Measurements from ENCODE around the gene METTL25B. TPM values are rescaled to one million over a fixed set of nuclear protein-coding genes. Genes with fewer than 3 reads are reported as not detected.
A peak's percentile ranks its signal among the peaks of the same experiment; 100 is the strongest.

Gene METTL25B
- total and polyA plus RNA-seq, 2 of the 4 experiments (the other 2 are of a cell fraction): 2.3 to 10.1 TPM

DNA sequence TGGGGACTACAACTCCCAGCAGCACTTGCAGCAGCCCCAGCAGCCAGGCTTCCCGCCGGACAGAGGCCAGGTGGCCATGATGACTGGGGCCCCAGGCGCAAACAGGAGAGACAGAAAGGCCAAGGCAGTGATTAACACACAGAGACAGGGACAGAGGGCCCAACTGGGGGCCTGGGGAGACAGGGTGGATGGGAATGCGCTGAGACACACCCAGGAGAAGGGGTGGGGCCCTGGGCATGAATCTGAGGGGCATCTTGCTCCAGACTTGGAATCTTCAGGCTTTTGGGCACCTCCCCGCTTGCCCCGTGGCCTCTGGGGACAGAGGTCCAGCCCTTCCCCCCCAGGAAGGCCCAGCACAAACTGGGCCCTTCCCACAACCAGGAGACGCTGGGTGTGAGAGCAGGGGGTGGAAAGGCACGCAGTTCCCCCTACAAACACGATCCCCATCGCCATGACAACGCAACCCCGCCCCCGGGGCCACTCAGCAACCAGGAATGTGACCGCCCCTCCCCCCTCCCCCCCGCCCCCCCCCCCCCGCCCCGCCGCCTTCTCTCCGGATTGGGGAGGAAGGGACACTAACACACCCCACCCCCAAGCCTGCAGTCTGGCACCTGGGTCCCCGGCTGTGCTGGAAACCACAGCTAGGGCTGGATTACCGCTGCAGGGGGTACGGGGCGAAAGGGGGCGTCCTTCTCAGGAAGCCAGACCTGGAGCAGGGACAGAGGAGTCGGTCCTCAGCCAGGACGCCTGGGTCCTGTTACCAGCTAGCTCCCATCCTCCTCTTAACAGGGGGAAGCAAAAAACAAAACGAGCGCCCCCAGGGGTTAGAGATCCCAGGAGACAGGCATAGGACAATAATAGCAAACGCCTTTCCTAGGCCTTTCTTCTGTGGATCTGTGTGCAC, 18.7 kb downstream of the METTL25B start:
- Histone ChIP-seq H2BK15ac (ENCODE audit: low read depth, low read length) (peak overlapping the region; percentile 97; the same call in 2 of the 3 replicates), H3K14ac (replicated peaks; ENCODE audit: low read depth, low read length) (peak overlapping the region; percentile 99), H3K79me1 (ENCODE audit: low read depth in 1 of 2, low read length in 2 of 2) (peaks cover 6 to 62% of the 10 kb centered on the region in 2 experiments; a peak in 3 of 4 replicates), H4K8ac (ENCODE audit: low read depth in 2 of 2, low read length in 2 of 2) (peak overlapping the region; percentile 96 to 98), H2AK5ac (ENCODE audit: low read depth, low read length) (peak overlapping the region; percentile 98), H3K9me3 (ENCODE audit: control insufficient read depth, insufficient read depth, low read length) (no peaks in the 10 kb centered on the region), H3K9ac (ENCODE audit: low read depth, low read length) (peak overlapping the region; percentile 79), H2AFZ (replicated peaks; ENCODE audit: low read length, poor library complexity) (peak overlapping the region; percentile 79), H3K4me1 (ENCODE audit: control insufficient read depth, insufficient read depth, low read length) (peaks cover 31% of the 10 kb centered on the region), H3K27ac (ENCODE audit: insufficient read depth, low read length) (peak overlapping the region; percentile 95), H2BK5ac (ENCODE audit: low read depth, low read length, poor library complexity, severe bottlenecking) (peak overlapping the region; percentile 98), H3K4me2 (ENCODE audit: low read depth, low read length) (peak overlapping the region; percentile 94), H2BK20ac (ENCODE audit: low read depth, low read length) (peak overlapping the region; percentile 74), H3K27me3 (ENCODE audit: control insufficient read depth, insufficient read depth, low read length) (no peaks in the 10 kb centered on the region), H4K5ac (ENCODE audit: low read depth, low read length) (peak overlapping the region; percentile 97), H3K36me3 (ENCODE audit: control insufficient read depth, insufficient read depth, low read length) (peaks cover 20% of the 10 kb centered on the region), H3K18ac (ENCODE audit: low read depth, low read length) (peak overlapping the region; percentile 88), H3K56ac (ENCODE audit: extremely low read depth, insufficient read depth, low read length) (peak overlapping the region; percentile 95), H3K23ac (ENCODE audit: low read depth, low read length) (peak overlapping the region; percentile 97), H3K4me3 (ENCODE audit: insufficient read depth, low read depth, low read length) (peak overlapping the region; percentile 47), H3K9me1 (ENCODE audit: insufficient read depth, low read length) (peaks cover 22% of the 10 kb centered on the region; the same call in 1 of the 2 replicates), H4K20me1 (ENCODE audit: insufficient read depth, low read length) (0 out of 2 replicates have a peak, but pooled peaks cover 11% of the 10 kb centered on the region), H3K4ac (ENCODE audit: low read depth, low read length) (peak overlapping the region; percentile 98), H4K91ac (ENCODE audit: insufficient read depth, low read depth, low read length) (peak overlapping the region; percentile 99), H2BK120ac (ENCODE audit: low read depth, low read length) (peak overlapping the region; percentile 95), H2AK9ac (replicated peaks; ENCODE audit: low read depth, low read length, poor library complexity) (peak overlapping the region; percentile 100)
- CTCF ChIA-PET: interaction anchor here (1.0 to 1.2 kb wide), 3 partner anchors 17 to 57 kb away, joined by 3 to 4 read pairs (median 4); partner anchors contain the start of gene METTL25B
- POLR2A ChIA-PET (ENCODE audit: unreplicated experiment): no interaction called here
- in situ Hi-C loops (cut with MboI; ENCODE audit: low sequenced_read_pairs): no loop called here
- TF ChIP-seq RCOR1 (IDR thresholded peaks at IDR 0.05; ENCODE audit: insufficient replicate concordance, low read length) (no peak), RAD21 (IDR thresholded peaks at IDR 0.05; ENCODE audit: low read length) (no peak), MAZ (IDR thresholded peaks at IDR 0.05; ENCODE audit: borderline replicate concordance, low read depth, low read length) (peak; percentile 79), FOS (IDR thresholded peaks at IDR 0.05; ENCODE audit: low read depth, low read length) (0 out of 2 replicates have a peak, but pooled peaks have one; percentile 28), MXI1 (IDR thresholded peaks at IDR 0.05; ENCODE audit: borderline replicate concordance, low read depth, low read length) (peak; percentile 38)
- TF ChIP-seq, protein P1, sequence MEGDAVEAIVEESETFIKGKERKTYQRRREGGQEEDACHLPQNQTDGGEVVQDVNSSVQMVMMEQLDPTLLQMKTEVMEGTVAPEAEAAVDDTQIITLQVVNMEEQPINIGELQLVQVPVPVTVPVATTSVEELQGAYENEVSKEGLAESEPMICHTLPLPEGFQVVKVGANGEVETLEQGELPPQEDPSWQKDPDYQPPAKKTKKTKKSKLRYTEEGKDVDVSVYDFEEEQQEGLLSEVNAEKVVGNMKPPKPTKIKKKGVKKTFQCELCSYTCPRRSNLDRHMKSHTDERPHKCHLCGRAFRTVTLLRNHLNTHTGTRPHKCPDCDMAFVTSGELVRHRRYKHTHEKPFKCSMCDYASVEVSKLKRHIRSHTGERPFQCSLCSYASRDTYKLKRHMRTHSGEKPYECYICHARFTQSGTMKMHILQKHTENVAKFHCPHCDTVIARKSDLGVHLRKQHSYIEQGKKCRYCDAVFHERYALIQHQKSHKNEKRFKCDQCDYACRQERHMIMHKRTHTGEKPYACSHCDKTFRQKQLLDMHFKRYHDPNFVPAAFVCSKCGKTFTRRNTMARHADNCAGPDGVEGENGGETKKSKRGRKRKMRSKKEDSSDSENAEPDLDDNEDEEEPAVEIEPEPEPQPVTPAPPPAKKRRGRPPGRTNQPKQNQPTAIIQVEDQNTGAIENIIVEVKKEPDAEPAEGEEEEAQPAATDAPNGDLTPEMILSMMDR (conservative IDR thresholded peaks at IDR 0.05; ENCODE audit: low read depth, low read length): peak; percentile 17; the same call in 1 of the 2 replicates
- dilution Hi-C loops (cut with HindIII; ENCODE audit: low sequenced_read_pairs, unreplicated experiment): no loop called here
- ATAC-seq (ENCODE audit: low read depth) (peak; percentile 52), DNase-seq (peak; percentile 90)
- intact Hi-C loops (cut with micrococcal nuclease): no loop called here
- 0% methylated on average over 1 of the region's 29 CpGs; no CpG with 5 or more reads in 1 of the 2 experiments for WGBS, 2 experiments (ENCODE audit: extremely low coverage in 2 of 2, insufficient read length in 1 of 2)
- BruUV-seq (replicated peaks): no TSS peak

All from IMR-90 (cell line).